Right lobe of liver (tissue), 6 donors: ENCODE results near the gene PIK3R2. TPM values are rescaled to one million over a fixed set of nuclear protein-coding genes. Genes with fewer than 3 reads are reported as not detected.

Experiments
- ATAC-seq, 4 donors: fragments of 200-7000 bp; cut with Tn5 transposase; one replicate each; pipeline ENCODE4 v1.9.1; 2020; ENCODE audit warnings: mild to moderate bottlenecking in 4 of 4, moderate library complexity in 4 of 4
- DNase-seq, 3 donors: peaks; one replicate each; pipeline ENCODE4 v3.0.0-alpha.2; 2020
- H3K27ac ChIP-seq, 3 donors: fragments of 200-600 bp; one replicate each; pipeline ENCODE4 v1.8.0; 2022
- H3K27me3 ChIP-seq, 2 donors: fragments of 200-600 bp; one replicate each; pipeline ENCODE4 v1.8.0; 2022
- H3K36me3 ChIP-seq, 4 donors: fragments of 200-600 bp; sonication (generic) in 1 of 4; one replicate each; pipeline versions ENCODE4 v1.5.1 to v1.8.0; 2017 to 2022; ENCODE audit warnings: control low read depth in 1 of 4
- H3K4me1 ChIP-seq, 4 donors: fragments of 200-600 bp; sonication (generic) in 1 of 4; one replicate each; pipeline versions ENCODE4 v1.5.1 to v1.8.0; 2017 to 2022; ENCODE audit warnings: control low read depth in 1 of 4
- H3K4me3 ChIP-seq, 3 donors: fragments of 200-600 bp; one replicate each; pipeline ENCODE4 v1.8.0; 2022
- H3K9me3 ChIP-seq, 4 donors: fragments of 200-600 bp; sonication (generic) in 1 of 4; one replicate each; pipeline versions ENCODE4 v1.5.1 to v1.8.0; 2017 to 2022; ENCODE audit warnings: control low read depth in 1 of 4
- CTCF ChIP-seq, 4 donors: fragments of 200-600 bp in 3 of 4; fragments of 450-650 bp in 1 of 4; IDR thresholded peaks; one replicate each; pipeline versions ENCODE4 v1.5.1 to v1.8.0; 2016 to 2022; ENCODE audit warnings: antibody characterized with exemption in 4 of 4, mild to moderate bottlenecking in 2 of 4
- POLR2A ChIP-seq: fragments of 450-650 bp; IDR thresholded peaks from one replicate; pipeline ENCODE4 v1.6.1; 2017; ENCODE audit warnings: antibody characterized with exemption, mild to moderate bottlenecking
- WGBS: methylation state at CpG from one replicate; pipeline ENCODE4 v1.1.6; 2018; ENCODE audit warnings: low coverage, low lambda C conversion rate; ENCODE audit not compliant: insufficient coverage; ENCODE audit errors: missing lambda C conversion rate; 5-methylcytosine and 5-hydroxymethylcytosine counted together
- intact Hi-C, 2 donors: fragments of 100-400 bp; cut with DNase I; formaldehyde crosslinking; loops; one replicate each; pipeline versions ENCODE4 v1.11.2 to v1.14.1; 2022
- small RNA-seq, 2 experiments: library from RNA; depleted of rRNA; stranded (forward); fragments of <200 nt; gene quantifications; one replicate each; pipeline ENCODE3, GENCODE V24; 2016
- total RNA-seq, 6 experiments: library from RNA; depleted of rRNA in 2 of 6; stranded (reverse); fragments of >200 nt in 2 of 6; fragmentation: NEBNext Ultra II Directional in 3 of 6; extraction: Animal tissue kit (Norgen Biotek cat#: 25700) in 3 of 6; gene quantifications; one replicate each; pipeline versions ENCODE4 v1.1.0 to v1.2.4, GENCODE V29; 2016 to 2023
- donor health status: DM: no; HTN: yes; CAD: no.
- donor health status: DM: no; HTN: no; CAD: no.
- donor health status: DM: no; HTN: no; CAD: no.
- donor health status: DM: no; HTN: yes; CAD: no.
- donor health status: DM: no; HTN: yes; CAD: no.

Gene PIK3R2
- total RNA-seq, 6 experiments from 2014 or later = 11.1 to 21.4 (median 14.6) TPM

GRCh38 chr19:18218600-18218999, 65.6 kb downstream of the PIK3R2 start:
- WGBS = 85% methylated on average over 3 of the region's 3 CpGs
- no peak for ATAC-seq
- no peak for DNase-seq
- intact Hi-C loops = no loop called here
- Histone ChIP-seq H3K9me3 (no peaks in the 10 kb centered on the region), H3K4me1 (no peaks in the 10 kb centered on the region), H3K27me3 (no peaks in the 10 kb centered on the region), H3K27ac (no peak overlapping the region), H3K4me3 (no peak overlapping the region), H3K36me3 (no peaks in the 10 kb centered on the region)
- TF ChIP-seq CTCF (IDR thresholded peaks at IDR 0.05) = no peak
- no peak for TF ChIP-seq POLR2A

Small RNA genes within 50 kb of the gene (small RNA-seq; reads per million reads assigned to genes)
- 0 reads per million in 2 experiments for gene IFI30

Other genes with a start within 250 kb of the PIK3R2 start
- 10 to 100 TPM; 20.6 to 45.3 (median 30.7) TPM for gene CCDC124, start 220.1 kb upstream of the PIK3R2 start, total RNA-seq
- not detected for gene KCNN1, start 186.1 kb upstream of the PIK3R2 start, total RNA-seq
- gene ARRDC2, start 145.0 kb upstream of the PIK3R2 start, total RNA-seq = 10 to 100 TPM in 4 of 6 experiments, 1 to 10 TPM in 2; 3.6 to 28.5 (median 10.8) TPM
- 1 to 10 TPM in 1 of 6 experiments, under 1 TPM in 5; 0.25 to 2.0 (median 0.70) TPM for gene IL12RB1, start 66.2 kb upstream of the PIK3R2 start, total RNA-seq
- gene MAST3, start 55.4 kb upstream of the PIK3R2 start, total RNA-seq = 10 to 100 TPM in 3 of 6 experiments, 1 to 10 TPM in 3; 8.0 to 17.9 (median 10.0) TPM
- gene IFI30, start 20.6 kb downstream of the PIK3R2 start, total RNA-seq = 100 to 1,000 TPM in 3 of 6 experiments, 10 to 100 TPM in 3; 54.0 to 205 (median 91.8) TPM
- 10 to 100 TPM in 2 of 6 experiments, 1 to 10 TPM in 4; 6.5 to 26.4 (median 7.5) TPM for gene MPV17L2, start 40.1 kb downstream of the PIK3R2 start, total RNA-seq
- gene RAB3A, start 50.9 kb downstream of the PIK3R2 start, total RNA-seq = 1 to 10 TPM in 3 of 6 experiments, under 1 TPM in 3; 0.81 to 2.6 (median 1.4) TPM
- 1 to 10 TPM in 1 of 6 experiments, under 1 TPM in 5; 0.25 to 1.1 (median 0.57) TPM for gene PDE4C, start 73.3 kb downstream of the PIK3R2 start, total RNA-seq
- gene IQCN, start 121.3 kb downstream of the PIK3R2 start, total RNA-seq = 1 to 10 TPM in 5 of 6 experiments, under 1 TPM in 1; 0.82 to 5.3 (median 2.5) TPM
- 100 to 1,000 TPM in 4 of 6 experiments, 10 to 100 TPM in 2; 29.3 to 188 (median 134) TPM for gene JUND, start 128.5 kb downstream of the PIK3R2 start, total RNA-seq
- 100 to 1,000 TPM in 2 of 6 experiments, 10 to 100 TPM in 4; 37.6 to 139 (median 47.3) TPM for gene LSM4, start 169.9 kb downstream of the PIK3R2 start, total RNA-seq
- 10 to 100 TPM; 33.0 to 55.5 (median 40.7) TPM for gene PGPEP1, start 187.4 kb downstream of the PIK3R2 start, total RNA-seq
- gene GDF15, start 233.0 kb downstream of the PIK3R2 start, total RNA-seq = 100 to 1,000 TPM in 2 of 6 experiments, 10 to 100 TPM in 2, 1 to 10 TPM in 1, under 1 TPM in 1; 0.88 to 160 (median 57.5) TPM
- 10 to 100 TPM in 1 of 6 experiments, 1 to 10 TPM in 5; 1.9 to 12.6 (median 3.2) TPM for gene LRRC25, start 244.5 kb downstream of the PIK3R2 start, total RNA-seq